ENCODE data around the gene ADCYAP1. TPM values are rescaled to one million over a fixed set of nuclear protein-coding genes. Genes with fewer than 3 reads are reported as not detected.

The ADCYAP1 gene
- total and polyA plus RNA-seq, 2 experiments from 2014 or later = not detected

- DNase-seq (ENCODE audit: low read depth in 1 of 2, low spot score in 1 of 2) = no peak
- H3K36me3 ChIP-seq = no peaks in the 10 kb centered on the region
- no peak overlapping the region for H3K4me3 ChIP-seq
- H3K27me3 ChIP-seq = no peaks in the 10 kb centered on the region
- H3K9me3 ChIP-seq (ENCODE audit: low read depth) = no peaks in the 10 kb centered on the region
- H3K27ac ChIP-seq = no peak overlapping the region
- no peaks in the 10 kb centered on the region for H3K4me1 ChIP-seq (ENCODE audit: low read depth)
- no peak for TF ChIP-seq CTCF (IDR thresholded peaks at IDR 0.05; ENCODE audit: low read depth, low read length)
These were observed 35.3 kb downstream of the ADCYAP1 start for GRCh38 chr18:939958-940357.

GRCh38 chr18:941331-941730 lies 36.7 kb downstream of the ADCYAP1 start:
- no peak for DNase-seq (ENCODE audit: low read depth in 1 of 2, low spot score in 1 of 2)
- no peak for TF ChIP-seq CTCF (IDR thresholded peaks at IDR 0.05; ENCODE audit: low read depth, low read length)
- no peak overlapping the region for H3K27ac ChIP-seq
- no peaks in the 10 kb centered on the region for H3K27me3 ChIP-seq
- no peaks in the 10 kb centered on the region for H3K36me3 ChIP-seq
- H3K4me3 ChIP-seq = no peak overlapping the region
- no peaks in the 10 kb centered on the region for H3K9me3 ChIP-seq (ENCODE audit: low read depth)
- no peaks in the 10 kb centered on the region for H3K4me1 ChIP-seq (ENCODE audit: low read depth)

GRCh38 chr18:944440-944839 lies 39.8 kb downstream of the ADCYAP1 start:
- Histone ChIP-seq H3K9me3 (ENCODE audit: low read depth) (no peaks in the 10 kb centered on the region), H3K36me3 (no peaks in the 10 kb centered on the region), H3K27me3 (no peaks in the 10 kb centered on the region), H3K4me3 (no peak overlapping the region), H3K4me1 (ENCODE audit: low read depth) (no peaks in the 10 kb centered on the region), H3K27ac (no peak overlapping the region)
- DNase-seq (ENCODE audit: low read depth in 1 of 2, low spot score in 1 of 2) = peak in 1 of 2 donors; percentile 87
- TF ChIP-seq CTCF (IDR thresholded peaks at IDR 0.05; ENCODE audit: low read depth, low read length) = no peak

GRCh38 chr18:949724-950631 lies 45.3 kb downstream of the ADCYAP1 start:
- Histone ChIP-seq H3K27me3 (no peaks in the 10 kb centered on the region), H3K27ac (no peak overlapping the region), H3K9me3 (ENCODE audit: low read depth) (no peaks in the 10 kb centered on the region), H3K4me1 (ENCODE audit: low read depth) (no peaks in the 10 kb centered on the region), H3K4me3 (no peak overlapping the region), H3K36me3 (no peaks in the 10 kb centered on the region)
- no peak for DNase-seq (ENCODE audit: low read depth in 1 of 2, low spot score in 1 of 2)
- no peak for TF ChIP-seq CTCF (IDR thresholded peaks at IDR 0.05; ENCODE audit: low read depth, low read length)

- Histone ChIP-seq H3K9me3 (ENCODE audit: low read depth) (no peaks in the 10 kb centered on the region), H3K4me3 (no peak overlapping the region), H3K27ac (no peak overlapping the region), H3K27me3 (no peaks in the 10 kb centered on the region), H3K4me1 (ENCODE audit: low read depth) (no peaks in the 10 kb centered on the region), H3K36me3 (no peaks in the 10 kb centered on the region)
- DNase-seq (ENCODE audit: low read depth in 1 of 2, low spot score in 1 of 2) = no peak
- TF ChIP-seq CTCF (IDR thresholded peaks at IDR 0.05; ENCODE audit: low read depth, low read length) = no peak
These were observed 46.3 kb downstream of the ADCYAP1 start for GRCh38 chr18:950882-951495.
